ENCODE data around the gene MAST2. TPM values are rescaled to one million over a fixed set of nuclear protein-coding genes. Genes with fewer than 3 reads are reported as not detected.
"Not testable (repeated sequence)": the region's sequence is repeated elsewhere in the genome, so short reads cannot be mapped to it uniquely, and the experiment has no call there.

Gene MAST2
- total and polyA plus RNA-seq, 11 donors: 56.8 to 123 (median 79.7) TPM

DNA sequence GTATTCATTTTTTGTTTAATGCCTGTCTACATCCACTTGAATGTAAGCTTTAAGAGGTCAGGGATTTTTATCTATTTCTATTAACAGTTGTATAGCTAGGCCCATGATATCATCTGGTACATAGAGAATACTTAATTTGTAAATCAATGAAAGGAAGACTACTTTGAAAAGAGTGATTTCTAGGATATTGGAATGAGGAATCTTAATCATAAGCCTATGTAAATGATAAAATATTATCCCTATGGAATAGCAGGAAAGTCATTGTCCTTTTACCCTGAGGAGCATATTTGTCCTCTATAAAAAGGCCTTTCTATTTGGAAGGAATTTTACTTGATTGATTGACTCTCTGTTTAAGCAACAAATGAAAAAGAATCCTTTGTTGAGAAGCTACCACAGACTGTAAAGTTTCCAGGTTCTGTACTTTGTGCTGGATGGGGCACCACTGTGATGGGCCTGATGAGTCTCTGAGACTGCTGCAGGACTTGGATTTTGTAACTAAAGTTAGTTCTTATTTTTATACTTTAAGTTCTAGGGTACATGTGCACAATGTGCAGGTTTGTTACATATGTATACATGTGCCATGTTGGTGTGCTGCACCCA lies 53.8 kb downstream of the MAST2 start:
- no peak overlapping the region for H3K4me3 ChIP-seq
- H3K27me3 ChIP-seq: no peaks in the 10 kb centered on the region
- DNase-seq: no peak
- no peak for TF ChIP-seq POLR2A (IDR thresholded peaks at IDR 0.05)
- TF ChIP-seq, protein P1, sequence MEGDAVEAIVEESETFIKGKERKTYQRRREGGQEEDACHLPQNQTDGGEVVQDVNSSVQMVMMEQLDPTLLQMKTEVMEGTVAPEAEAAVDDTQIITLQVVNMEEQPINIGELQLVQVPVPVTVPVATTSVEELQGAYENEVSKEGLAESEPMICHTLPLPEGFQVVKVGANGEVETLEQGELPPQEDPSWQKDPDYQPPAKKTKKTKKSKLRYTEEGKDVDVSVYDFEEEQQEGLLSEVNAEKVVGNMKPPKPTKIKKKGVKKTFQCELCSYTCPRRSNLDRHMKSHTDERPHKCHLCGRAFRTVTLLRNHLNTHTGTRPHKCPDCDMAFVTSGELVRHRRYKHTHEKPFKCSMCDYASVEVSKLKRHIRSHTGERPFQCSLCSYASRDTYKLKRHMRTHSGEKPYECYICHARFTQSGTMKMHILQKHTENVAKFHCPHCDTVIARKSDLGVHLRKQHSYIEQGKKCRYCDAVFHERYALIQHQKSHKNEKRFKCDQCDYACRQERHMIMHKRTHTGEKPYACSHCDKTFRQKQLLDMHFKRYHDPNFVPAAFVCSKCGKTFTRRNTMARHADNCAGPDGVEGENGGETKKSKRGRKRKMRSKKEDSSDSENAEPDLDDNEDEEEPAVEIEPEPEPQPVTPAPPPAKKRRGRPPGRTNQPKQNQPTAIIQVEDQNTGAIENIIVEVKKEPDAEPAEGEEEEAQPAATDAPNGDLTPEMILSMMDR (IDR thresholded peaks at IDR 0.05): no peak
- no peak for ATAC-seq
- peaks cover 0 to 3% (median 0%) of the 10 kb centered on the region in 12 donors for H3K4me1 ChIP-seq
- intact Hi-C loops (cut with DNase I): no loop called here
- no peak overlapping the region for H3K27ac ChIP-seq
- H3K36me3 ChIP-seq: no peaks in the 10 kb centered on the region
- no peaks in the 10 kb centered on the region for H3K9me3 ChIP-seq

DNA sequence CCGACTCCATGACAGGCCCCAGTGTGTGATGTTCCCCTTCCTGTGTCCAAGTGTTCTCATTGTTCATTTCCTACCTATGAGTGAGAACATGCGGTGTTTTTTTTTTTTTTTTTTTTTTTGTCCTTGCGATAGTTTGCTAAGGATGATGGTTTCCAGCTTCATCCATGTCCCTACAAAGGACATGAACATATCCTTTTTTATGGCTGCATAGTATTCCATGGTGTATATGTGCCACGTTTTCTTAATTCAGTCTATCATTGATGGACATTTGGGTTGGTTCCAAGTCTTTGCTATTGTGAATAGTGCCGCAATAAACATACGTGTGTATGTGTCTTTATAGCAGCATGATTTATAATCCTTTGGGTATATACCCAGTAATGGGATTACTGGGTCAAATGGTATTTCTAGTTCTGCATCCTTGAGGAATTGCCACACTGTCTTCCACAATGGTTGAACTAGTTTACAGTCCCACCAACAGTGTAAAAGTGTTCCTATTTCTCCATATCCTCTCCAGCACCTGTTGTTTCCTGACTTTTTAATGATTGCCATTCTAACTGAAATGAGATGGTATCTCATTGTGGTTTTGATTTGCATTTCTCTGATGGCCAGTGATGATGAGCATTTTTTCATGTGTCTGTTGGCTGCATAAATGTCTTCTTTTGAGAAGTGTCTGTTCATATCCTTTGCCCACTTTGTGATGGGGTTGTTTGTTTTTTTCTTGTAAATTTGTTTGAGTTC lies 54.5 kb downstream of the MAST2 start:
- H3K4me1 ChIP-seq; H3K27ac ChIP-seq; H3K4me3 ChIP-seq; intact Hi-C loops (cut with DNase I); ATAC-seq; H3K27me3 ChIP-seq; H3K9me3 ChIP-seq; H3K36me3 ChIP-seq; DNase-seq: not testable (repeated sequence)
- 96 to 98% (median 98%) methylated on average over 6 of the region's 6 CpGs for WGBS, 4 donors

DNA sequence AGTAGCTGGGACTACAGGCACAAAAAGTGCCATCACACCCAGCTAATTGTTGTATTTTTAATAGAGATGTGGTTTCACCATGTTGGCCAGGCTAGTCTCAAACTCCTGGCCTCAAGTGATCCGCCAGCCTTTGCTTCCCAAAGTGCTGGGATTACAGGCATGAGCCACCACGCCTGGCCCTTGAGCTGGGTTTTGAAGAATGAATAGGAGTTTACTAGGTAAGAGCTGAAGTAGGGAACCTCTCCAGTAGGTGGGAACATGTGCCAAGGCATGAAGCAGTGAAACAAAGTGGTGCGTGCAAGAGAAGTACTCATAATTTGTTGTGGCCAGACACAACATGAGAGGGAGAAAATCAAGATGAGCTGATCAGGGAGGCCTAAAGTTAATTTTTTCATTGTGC lies 55.8 kb downstream of the MAST2 start:
- ATAC-seq (no peak), DNase-seq (no peak)
- 91 to 98% (median 95%) methylated on average over 3 of the region's 3 CpGs for WGBS, 4 donors
- H3K36me3 ChIP-seq: no peaks in the 10 kb centered on the region
- H3K9me3 ChIP-seq: no peaks in the 10 kb centered on the region
- no peak for TF ChIP-seq POLR2A (IDR thresholded peaks at IDR 0.05)
- TF ChIP-seq, protein P1 (IDR thresholded peaks at IDR 0.05): no peak
- peaks cover 0 to 17% (median 9%) of the 10 kb centered on the region in 12 donors for H3K4me1 ChIP-seq
- H3K27me3 ChIP-seq: no peaks in the 10 kb centered on the region
- intact Hi-C loops (cut with DNase I): no loop called here
- no peak overlapping the region for H3K27ac ChIP-seq
- H3K4me3 ChIP-seq: no peak overlapping the region

DNA sequence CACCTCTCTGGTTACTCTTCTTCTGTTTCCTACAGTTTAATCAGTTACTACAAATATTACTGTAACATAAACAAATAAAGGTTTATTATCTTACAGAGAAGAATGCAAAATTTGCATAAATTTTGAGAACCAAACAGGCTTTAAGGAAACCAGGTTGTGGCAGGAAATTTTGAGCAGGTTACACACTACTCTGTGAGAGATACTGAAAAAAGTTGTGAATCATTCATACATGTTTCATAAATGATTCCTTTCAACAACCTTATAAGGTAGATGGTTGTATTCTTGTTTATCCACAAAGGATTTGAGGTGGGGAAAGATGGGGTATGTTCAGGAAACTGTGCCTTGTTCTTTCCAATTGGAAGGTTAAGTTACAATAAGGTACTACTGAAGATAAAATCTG lies 58.6 kb downstream of the MAST2 start:
- Histone ChIP-seq H3K4me3 (no peak overlapping the region), H3K4me1 (peaks cover 0 to 33% (median 9%) of the 10 kb centered on the region in 12 donors), H3K9me3 (no peaks in the 10 kb centered on the region), H3K36me3 (no peaks in the 10 kb centered on the region), H3K27me3 (no peaks in the 10 kb centered on the region), H3K27ac (no peak overlapping the region)
- TF ChIP-seq, protein P1 (IDR thresholded peaks at IDR 0.05): no peak
- TF ChIP-seq POLR2A (IDR thresholded peaks at IDR 0.05): no peak
- ATAC-seq (no peak), DNase-seq (no peak)
- intact Hi-C loops (cut with DNase I): no loop called here

All from heart left ventricle (tissue), 16 donors.